ENCODE data around the gene SRRM3.

Gene SRRM3

GRCh38 chr7:76238326-76238725, 36.6 kb downstream of the SRRM3 start:
- ChIA-PET POLR2A (no interaction called here), CTCF (interaction anchor here (0.8 kb wide), 1 partner anchor 25 kb away, joined by 4 read pairs; no protein-coding TSS in a partner anchor)
- Histone ChIP-seq H3K36me3 (ENCODE audit: control insufficient read depth in 2 of 2, insufficient read depth in 1 of 2, low read length in 2 of 2) (no peaks in the 10 kb centered on the region), H3K4me3 (ENCODE audit: low read depth, low read length) (no peak overlapping the region), H3K9me3 (ENCODE audit: control insufficient read depth, insufficient read depth, low read depth, low read length) (no peaks in the 10 kb centered on the region), H3K4me1 (ENCODE audit: control insufficient read depth, insufficient read depth, low read length) (no peaks in the 10 kb centered on the region), H3K27ac (ENCODE audit: extremely low read depth, low read depth, low read length) (no peak overlapping the region)
- no peak for TF ChIP-seq REPIN1 (tag by site-specific recombination; IDR thresholded peaks at IDR 0.05; ENCODE audit: low read depth)
- TF ChIP-seq, protein P1, sequence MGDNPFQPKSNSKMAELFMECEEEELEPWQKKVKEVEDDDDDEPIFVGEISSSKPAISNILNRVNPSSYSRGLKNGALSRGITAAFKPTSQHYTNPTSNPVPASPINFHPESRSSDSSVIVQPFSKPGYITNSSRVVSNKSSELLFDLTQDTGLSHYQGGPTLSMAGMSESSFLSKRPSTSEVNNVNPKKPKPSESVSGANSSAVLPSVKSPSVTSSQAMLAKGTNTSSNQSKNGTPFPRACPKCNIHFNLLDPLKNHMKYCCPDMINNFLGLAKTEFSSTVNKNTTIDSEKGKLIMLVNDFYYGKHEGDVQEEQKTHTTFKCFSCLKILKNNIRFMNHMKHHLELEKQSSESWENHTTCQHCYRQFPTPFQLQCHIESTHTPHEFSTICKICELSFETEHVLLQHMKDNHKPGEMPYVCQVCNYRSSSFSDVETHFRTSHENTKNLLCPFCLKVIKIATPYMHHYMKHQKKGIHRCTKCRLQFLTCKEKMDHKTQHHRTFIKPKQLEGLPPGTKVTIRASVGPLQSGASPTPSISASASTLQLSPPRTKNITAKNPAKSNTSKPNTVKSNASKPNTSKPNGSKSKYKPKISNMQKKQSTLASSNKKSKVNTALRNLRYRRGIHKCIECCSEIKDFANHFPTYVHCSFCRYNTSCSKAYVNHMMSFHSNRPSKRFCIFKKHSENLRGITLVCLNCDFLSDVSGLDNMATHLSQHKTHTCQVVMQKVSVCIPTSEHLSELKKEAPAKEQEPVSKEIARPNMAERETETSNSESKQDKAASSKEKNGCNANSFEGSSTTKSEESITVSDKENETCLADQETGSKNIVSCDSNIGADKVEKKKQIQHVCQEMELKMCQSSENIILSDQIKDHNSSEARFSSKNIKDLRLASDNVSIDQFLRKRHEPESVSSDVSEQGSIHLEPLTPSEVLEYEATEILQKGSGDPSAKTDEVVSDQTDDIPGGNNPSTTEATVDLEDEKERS (tag by site-specific recombination; IDR thresholded peaks at IDR 0.05) = no peak
- no peak for TF ChIP-seq ZNF777 (tag by site-specific recombination; IDR thresholded peaks at IDR 0.05; ENCODE audit: borderline replicate concordance)
- TF ChIP-seq ZNF138 (tag by site-specific recombination; IDR thresholded peaks at IDR 0.05; ENCODE audit: borderline replicate concordance) = no peak
- TF ChIP-seq ZBTB1 (tag by site-specific recombination; IDR thresholded peaks at IDR 0.05) = no peak
- TF ChIP-seq ZNF426 (tag by site-specific recombination; IDR thresholded peaks at IDR 0.05) = no peak

GRCh38 chr7:76241141-76241540, 39.4 kb downstream of the SRRM3 start:
- no peak overlapping the region for H3K4me3 ChIP-seq (ENCODE audit: low read depth, low read length)
- ChIA-PET CTCF (interaction anchor here (0.9 to 1.1 kb wide), 2 partner anchors 22 to 63 kb away, joined by 3 read pairs; no protein-coding TSS in a partner anchor), POLR2A (no interaction called here)
- H3K9me3 ChIP-seq (ENCODE audit: control insufficient read depth, insufficient read depth, low read depth, low read length) = no peaks in the 10 kb centered on the region
- no peak overlapping the region for H3K27ac ChIP-seq (ENCODE audit: extremely low read depth, low read depth, low read length)
- H3K4me1 ChIP-seq (ENCODE audit: control insufficient read depth, insufficient read depth, low read length) = no peaks in the 10 kb centered on the region
- TF ChIP-seq, protein P2, sequence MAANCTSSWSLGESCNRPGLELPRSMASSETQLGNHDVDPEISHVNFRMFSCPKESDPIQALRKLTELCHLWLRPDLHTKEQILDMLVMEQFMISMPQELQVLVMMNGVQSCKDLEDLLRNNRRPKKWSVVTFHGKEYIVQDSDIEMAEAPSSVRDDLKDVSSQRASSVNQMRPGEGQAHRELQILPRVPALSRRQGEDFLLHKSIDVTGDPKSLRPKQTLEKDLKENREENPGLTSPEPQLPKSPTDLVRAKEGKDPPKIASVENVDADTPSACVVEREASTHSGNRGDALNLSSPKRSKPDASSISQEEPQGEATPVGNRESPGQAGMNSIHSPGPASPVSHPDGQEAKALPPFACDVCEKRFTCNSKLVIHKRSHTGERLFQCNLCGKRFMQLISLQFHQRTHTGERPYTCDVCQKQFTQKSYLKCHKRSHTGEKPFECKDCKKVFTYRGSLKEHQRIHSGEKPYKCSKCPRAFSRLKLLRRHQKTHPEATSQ (tag by site-specific recombination; IDR thresholded peaks at IDR 0.05) = no peak
- TF ChIP-seq, protein P3, sequence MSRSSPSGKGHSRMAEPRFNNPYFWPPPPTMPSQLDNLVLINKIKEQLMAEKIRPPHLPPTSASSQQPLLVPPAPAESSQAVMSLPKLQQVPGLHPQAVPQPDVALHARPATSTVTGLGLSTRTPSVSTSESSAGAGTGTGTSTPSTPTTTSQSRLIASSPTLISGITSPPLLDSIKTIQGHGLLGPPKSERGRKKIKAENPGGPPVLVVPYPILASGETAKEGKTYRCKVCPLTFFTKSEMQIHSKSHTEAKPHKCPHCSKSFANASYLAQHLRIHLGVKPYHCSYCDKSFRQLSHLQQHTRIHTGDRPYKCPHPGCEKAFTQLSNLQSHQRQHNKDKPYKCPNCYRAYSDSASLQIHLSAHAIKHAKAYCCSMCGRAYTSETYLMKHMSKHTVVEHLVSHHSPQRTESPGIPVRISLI (tag by site-specific recombination; IDR thresholded peaks at IDR 0.05) = no peak
- TF ChIP-seq ZNF548 (tag by site-specific recombination; IDR thresholded peaks at IDR 0.05) (no peak), ZBTB7A (tag by site-specific recombination; IDR thresholded peaks at IDR 0.05; ENCODE audit: low read depth) (no peak), ZXDB (tag by site-specific recombination; IDR thresholded peaks at IDR 0.05) (no peak), KLF9 (tag by site-specific recombination; IDR thresholded peaks at IDR 0.05; ENCODE audit: low read depth) (no peak), ZNF292 (tag by site-specific recombination; IDR thresholded peaks at IDR 0.05; ENCODE audit: borderline replicate concordance, low read depth) (no peak), ZNF544 (tag by site-specific recombination; IDR thresholded peaks at IDR 0.05) (no peak), PBX3 (CRISPR knock-in tag; IDR thresholded peaks at IDR 0.05) (no peak), ZNF335 (tag by site-specific recombination; conservative IDR thresholded peaks at IDR 0.05) (no peak), ZNF266 (tag by site-specific recombination; IDR thresholded peaks at IDR 0.05; ENCODE audit: low read depth) (no peak)
- TF ChIP-seq, protein P4, sequence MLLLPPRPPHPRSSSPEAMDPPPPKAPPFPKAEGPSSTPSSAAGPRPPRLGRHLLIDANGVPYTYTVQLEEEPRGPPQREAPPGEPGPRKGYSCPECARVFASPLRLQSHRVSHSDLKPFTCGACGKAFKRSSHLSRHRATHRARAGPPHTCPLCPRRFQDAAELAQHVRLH (tag by site-specific recombination; IDR thresholded peaks at IDR 0.05) = no peak
- TF ChIP-seq, protein P5, sequence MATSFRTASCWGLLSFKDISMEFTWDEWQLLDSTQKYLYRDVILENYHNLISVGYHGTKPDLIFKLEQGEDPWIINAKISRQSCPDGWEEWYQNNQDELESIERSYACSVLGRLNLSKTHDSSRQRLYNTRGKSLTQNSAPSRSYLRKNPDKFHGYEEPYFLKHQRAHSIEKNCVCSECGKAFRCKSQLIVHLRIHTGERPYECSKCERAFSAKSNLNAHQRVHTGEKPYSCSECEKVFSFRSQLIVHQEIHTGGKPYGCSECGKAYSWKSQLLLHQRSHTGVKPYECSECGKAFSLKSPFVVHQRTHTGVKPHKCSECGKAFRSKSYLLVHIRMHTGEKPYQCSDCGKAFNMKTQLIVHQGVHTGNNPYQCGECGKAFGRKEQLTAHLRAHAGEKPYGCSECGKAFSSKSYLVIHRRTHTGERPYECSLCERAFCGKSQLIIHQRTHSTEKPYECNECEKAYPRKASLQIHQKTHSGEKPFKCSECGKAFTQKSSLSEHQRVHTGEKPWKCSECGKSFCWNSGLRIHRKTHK (tag by site-specific recombination; IDR thresholded peaks at IDR 0.05) = no peak
- no peaks in the 10 kb centered on the region for H3K36me3 ChIP-seq (ENCODE audit: control insufficient read depth in 2 of 2, insufficient read depth in 1 of 2, low read length in 2 of 2)

All from HEK293 (cell line).